Measurements from ENCODE around the gene MAPKAPK2.

- TF ChIP-seq, protein P1, sequence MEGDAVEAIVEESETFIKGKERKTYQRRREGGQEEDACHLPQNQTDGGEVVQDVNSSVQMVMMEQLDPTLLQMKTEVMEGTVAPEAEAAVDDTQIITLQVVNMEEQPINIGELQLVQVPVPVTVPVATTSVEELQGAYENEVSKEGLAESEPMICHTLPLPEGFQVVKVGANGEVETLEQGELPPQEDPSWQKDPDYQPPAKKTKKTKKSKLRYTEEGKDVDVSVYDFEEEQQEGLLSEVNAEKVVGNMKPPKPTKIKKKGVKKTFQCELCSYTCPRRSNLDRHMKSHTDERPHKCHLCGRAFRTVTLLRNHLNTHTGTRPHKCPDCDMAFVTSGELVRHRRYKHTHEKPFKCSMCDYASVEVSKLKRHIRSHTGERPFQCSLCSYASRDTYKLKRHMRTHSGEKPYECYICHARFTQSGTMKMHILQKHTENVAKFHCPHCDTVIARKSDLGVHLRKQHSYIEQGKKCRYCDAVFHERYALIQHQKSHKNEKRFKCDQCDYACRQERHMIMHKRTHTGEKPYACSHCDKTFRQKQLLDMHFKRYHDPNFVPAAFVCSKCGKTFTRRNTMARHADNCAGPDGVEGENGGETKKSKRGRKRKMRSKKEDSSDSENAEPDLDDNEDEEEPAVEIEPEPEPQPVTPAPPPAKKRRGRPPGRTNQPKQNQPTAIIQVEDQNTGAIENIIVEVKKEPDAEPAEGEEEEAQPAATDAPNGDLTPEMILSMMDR (conservative IDR thresholded peaks at IDR 0.05; ENCODE audit: low read depth, low read length), result no peak
- no peak for TF ChIP-seq EZH2phosphoT487 (IDR thresholded peaks at IDR 0.05; ENCODE audit: borderline replicate concordance, low read length)
- no peak for TF ChIP-seq EZH2 (IDR thresholded peaks at IDR 0.05; ENCODE audit: low read length, unreplicated experiment)
Measured at GRCh38 chr1:206635080-206635977, 49.4 kb upstream of the MAPKAPK2 start, which contains the start of gene DYRK3.
